NCI-H510A (cell line): Measurements from ENCODE around the gene TUBG1.

Source experiments
- DNase-seq: peaks from one replicate; lab custom pipeline; 2025; lab: John Stamatoyannopoulos, UW

The TUBG1 gene

GRCh38 chr17:42609182-42609813 lies at the start of gene TUBG1, which contains the start of gene RETREG3:
TUBG1 (plus strand) TSS chr17:42609683; CDS start chr17:42609738, 55 bp downstream.
RETREG3 (minus strand) TSS chr17:42609374; CDS start chr17:42609324, 50 bp downstream.
- DNase-seq: peak; percentile 94

- DNase-seq: no peak
Measured at GRCh38 chr17:42560246-42560645, 49.2 kb upstream of the TUBG1 start.

GRCh38 chr17:42561897-42562387 lies 47.5 kb upstream of the TUBG1 start, which contains the start of gene COASY:
COASY (plus strand) TSS chr17:42562148; CDS start chr17:42562623, 475 bp downstream.
- peak; percentile 95 for DNase-seq

- DNase-seq: no peak
Measured at GRCh38 chr17:42562388-42563142, 46.9 kb upstream of the TUBG1 start.

- DNase-seq: no peak
Measured at GRCh38 chr17:42563143-42563509, 46.4 kb upstream of the TUBG1 start.

- no peak for DNase-seq
Measured at GRCh38 chr17:42563543-42563942, 45.9 kb upstream of the TUBG1 start.

- no peak for DNase-seq
Measured at GRCh38 chr17:42563950-42564349, 45.5 kb upstream of the TUBG1 start.

- DNase-seq: no peak
Measured at GRCh38 chr17:42564815-42565522, 44.5 kb upstream of the TUBG1 start.

GRCh38 chr17:42565523-42566214 lies 43.8 kb upstream of the TUBG1 start:
- no peak for DNase-seq

GRCh38 chr17:42566215-42566882 lies 43.1 kb upstream of the TUBG1 start:
- DNase-seq: no peak

GRCh38 chr17:42566883-42567573 lies 42.5 kb upstream of the TUBG1 start, which contains the start of gene MLX:
MLX (plus strand) TSS chr17:42567100; CDS start chr17:42567125, 25 bp downstream.
- peak; percentile 91 for DNase-seq

GRCh38 chr17:42568341-42569111 lies 41.0 kb upstream of the TUBG1 start:
- no peak for DNase-seq

GRCh38 chr17:42571435-42572225 lies 37.9 kb upstream of the TUBG1 start:
- no peak for DNase-seq

GRCh38 chr17:42573095-42573494 lies 36.4 kb upstream of the TUBG1 start:
- DNase-seq: no peak

GRCh38 chr17:42574463-42574862 lies 35.0 kb upstream of the TUBG1 start:
- no peak for DNase-seq

- no peak for DNase-seq
Measured at GRCh38 chr17:42577140-42577531, 32.3 kb upstream of the TUBG1 start.

GRCh38 chr17:42577532-42578281 lies 31.8 kb upstream of the TUBG1 start, which contains the start of gene PSMC3IP:
PSMC3IP (minus strand) TSS chr17:42577729; CDS start chr17:42577686, 43 bp downstream.
- peak; percentile 90 for DNase-seq

GRCh38 chr17:42578282-42578869 lies 31.1 kb upstream of the TUBG1 start:
- DNase-seq: peak; percentile 66
